GM21381 (cell line): ENCODE data around the gene EDRF1.
"Not testable (repeated sequence)": the region's sequence is repeated elsewhere in the genome, so short reads cannot be mapped to it uniquely, and the experiment has no call there.

ENCODE experiments used
- ATAC-seq: cut with Tn5 transposase; IDR thresholded peaks from one replicate; pipeline ENCODE4 v1.9.1; 2021; ENCODE audit warnings: mild to moderate bottlenecking, moderate library complexity; ENCODE audit not compliant: unreplicated experiment

EDRF1 gene, protein sequence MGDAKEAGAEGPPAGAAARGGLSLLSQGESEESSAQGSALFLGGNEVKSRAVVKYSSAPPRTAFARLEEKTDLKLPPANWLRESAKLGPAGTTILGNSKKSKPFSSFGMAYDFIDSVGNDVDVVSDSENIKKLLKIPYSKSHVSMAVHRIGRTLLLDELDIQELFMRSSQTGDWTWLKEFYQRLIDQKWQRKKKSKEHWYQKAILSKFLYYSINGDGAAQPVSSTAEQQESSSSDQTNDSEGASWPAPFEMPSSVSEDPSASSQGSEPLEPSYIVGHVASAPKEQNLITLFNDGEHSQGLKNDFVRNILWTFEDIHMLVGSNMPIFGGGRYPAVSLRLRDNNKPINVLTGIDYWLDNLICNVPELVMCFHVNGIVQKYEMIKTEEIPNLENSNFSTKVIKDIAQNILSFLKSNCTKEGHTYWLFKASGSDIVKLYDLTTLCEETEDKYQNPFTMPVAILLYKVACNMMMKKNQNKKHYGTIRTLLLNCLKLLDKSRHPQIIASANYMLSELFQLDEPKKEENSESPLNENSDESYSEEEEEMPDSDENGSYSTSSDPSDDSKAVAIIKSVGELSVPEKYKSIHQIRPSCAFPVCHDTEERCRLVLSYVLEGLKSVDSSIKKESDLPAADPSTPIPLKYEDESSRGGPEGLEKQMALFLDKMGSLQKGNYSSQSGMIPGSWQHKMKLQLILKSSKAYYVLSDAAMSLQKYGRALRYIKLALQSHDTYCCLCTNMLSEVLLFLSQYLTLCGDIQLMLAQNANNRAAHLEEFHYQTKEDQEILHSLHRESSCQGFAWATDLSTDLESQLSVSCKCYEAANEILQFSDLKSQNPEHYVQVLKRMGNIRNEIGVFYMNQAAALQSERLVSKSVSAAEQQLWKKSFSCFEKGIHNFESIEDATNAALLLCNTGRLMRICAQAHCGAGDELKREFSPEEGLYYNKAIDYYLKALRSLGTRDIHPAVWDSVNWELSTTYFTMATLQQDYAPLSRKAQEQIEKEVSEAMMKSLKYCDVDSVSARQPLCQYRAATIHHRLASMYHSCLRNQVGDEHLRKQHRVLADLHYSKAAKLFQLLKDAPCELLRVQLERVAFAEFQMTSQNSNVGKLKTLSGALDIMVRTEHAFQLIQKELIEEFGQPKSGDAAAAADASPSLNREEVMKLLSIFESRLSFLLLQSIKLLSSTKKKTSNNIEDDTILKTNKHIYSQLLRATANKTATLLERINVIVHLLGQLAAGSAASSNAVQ

DNA sequence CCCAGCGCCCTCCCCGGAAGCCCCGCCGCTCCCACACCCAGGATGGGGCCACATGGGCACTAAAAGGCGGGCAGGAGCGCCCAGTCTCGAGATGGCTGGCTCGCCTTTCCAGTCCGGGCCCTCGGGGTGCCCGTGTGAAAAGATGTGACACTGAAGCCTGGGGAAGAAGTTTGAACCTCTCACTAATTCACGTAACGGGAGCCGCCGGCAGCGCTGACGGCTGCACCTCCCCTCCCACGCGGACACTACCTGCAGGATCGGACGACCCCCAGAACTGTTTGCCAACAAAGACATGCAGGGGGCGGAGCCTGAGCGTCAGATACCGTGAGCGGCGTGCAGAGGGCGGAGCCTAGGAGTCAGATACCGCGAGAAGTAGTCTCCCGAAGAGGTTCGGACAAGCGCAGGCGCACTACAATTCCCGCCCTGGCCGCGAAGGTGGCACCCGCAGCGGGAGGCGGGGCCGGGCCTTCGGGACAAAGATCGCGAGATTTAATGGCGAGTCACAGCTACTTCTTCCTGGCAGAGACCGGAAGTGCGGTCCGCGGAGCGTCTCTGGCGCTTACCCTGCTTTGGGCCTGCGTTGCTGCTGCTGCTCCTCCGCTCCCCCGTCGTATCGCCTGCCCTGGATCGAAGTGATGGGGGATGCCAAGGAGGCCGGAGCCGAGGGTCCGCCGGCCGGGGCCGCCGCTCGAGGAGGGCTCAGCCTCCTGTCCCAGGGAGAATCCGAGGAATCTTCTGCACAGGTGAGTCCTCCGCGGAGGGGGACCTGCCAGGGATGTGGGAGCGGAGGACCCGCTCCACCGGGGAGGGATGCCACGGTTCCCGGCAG is at the start of gene EDRF1:
Gene EDRF1, plus strand, starts transcription at position 537 of the 829 bp plus-strand sequence. Its CDS starts 99 bp downstream, at position 636.
- peak; percentile 88 for ATAC-seq

- ATAC-seq = no peak
Measured at GRCh38 chr10:125672884-125673283, 46.6 kb upstream of the EDRF1 start.

DNA sequence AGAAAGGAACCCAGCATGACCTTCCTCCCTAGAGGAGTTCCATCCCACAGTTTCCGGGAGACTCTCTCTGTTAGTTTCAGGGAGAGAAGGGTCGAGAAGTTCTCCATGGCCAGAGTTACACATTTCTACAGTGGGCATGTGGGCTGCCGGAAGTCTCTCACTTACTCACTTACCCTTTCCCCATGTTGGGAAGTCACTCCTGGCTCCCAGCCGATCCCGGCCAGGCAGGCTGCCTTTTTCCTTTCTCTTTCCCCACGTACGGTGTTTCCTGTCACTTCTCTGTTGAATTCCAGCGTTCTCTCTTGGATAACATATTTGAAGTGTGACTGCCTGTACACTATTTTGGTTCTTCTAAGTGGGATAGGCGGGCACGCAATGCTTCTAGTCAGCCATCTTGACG is 40.1 kb upstream of the EDRF1 start:
- no peak for ATAC-seq

DNA sequence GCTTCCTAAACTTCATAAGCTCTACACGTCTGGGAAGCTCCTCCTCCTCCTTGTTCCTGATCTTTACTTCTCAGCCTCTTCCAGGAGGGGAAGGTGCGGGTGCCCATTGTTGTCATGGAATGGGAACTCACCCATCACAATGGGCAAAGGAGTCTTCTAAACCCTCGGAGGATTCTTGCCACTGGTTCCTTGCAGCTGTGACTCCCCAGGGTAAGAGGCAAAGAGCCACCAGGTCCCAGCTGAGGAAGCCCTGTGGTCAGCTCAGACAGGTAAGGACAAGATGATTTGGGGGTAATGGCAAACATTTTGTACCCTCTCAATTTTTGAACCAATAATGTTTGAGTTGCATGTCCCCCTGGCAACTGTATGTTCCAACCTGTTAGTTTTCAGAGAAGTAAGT is 36.4 kb upstream of the EDRF1 start, which contains the start of gene TEX36:
Gene TEX36, minus strand, starts transcription at position 101 of the 400 bp plus-strand sequence. CDS start 174 bp downstream, outside the sequence.
- no peak for ATAC-seq

GRCh38 chr10:125683821-125684220 is 35.7 kb upstream of the EDRF1 start:
- no peak for ATAC-seq

DNA sequence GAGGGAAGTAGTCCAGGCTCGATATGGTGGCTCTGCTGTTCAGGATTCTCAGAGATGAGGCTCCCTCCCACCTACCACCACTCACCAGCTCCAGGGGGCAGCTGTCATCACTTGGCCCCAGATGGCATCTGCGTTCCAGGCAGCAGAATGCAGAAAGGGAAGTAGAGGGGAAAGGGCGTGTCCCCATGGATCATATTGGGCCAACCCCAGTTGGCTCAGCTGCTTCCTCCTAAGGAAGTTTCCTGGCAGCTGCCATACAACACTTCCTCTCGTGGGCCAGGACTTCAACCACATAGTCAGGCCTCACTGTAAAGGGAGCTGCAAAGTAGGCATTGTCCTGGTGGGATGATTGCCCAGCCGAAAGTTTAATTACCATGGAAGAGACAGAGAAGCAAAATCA is 34.9 kb upstream of the EDRF1 start:
- ATAC-seq = no peak

GRCh38 chr10:125687507-125688185 is 31.9 kb upstream of the EDRF1 start:
- no peak for ATAC-seq

DNA sequence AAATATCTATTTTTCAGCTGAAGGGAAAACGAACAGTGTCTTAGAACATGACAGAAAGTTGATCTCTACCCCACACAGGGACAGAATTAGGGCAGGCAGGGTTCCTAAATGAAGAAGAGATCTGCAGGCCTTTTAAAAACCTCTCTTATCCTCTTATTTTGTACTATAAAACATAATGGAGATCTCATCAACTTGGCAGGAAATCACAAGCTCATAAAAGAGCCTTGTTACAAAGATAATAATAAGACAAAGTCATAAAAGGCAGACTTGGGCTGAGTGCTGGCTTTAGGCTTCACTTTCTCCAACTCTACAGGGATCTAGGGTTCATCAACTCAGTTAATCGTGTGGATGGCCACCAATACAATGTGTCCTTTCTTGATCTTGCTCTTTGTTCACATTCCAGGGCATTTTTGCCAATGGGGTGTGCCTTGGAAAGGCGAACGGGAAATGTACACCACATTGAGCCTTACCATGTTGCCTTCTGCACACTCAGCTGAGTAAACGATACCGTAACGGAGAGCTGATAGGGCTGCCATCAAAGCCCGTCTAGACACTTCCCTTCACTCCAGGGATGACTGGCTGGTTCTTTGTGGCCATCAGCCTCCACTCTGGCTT is 29.4 kb upstream of the EDRF1 start:
- ATAC-seq = no peak

- no peak for ATAC-seq
Measured at GRCh38 chr10:125691160-125691981, 28.1 kb upstream of the EDRF1 start.

GRCh38 chr10:125692196-125692595 is 27.3 kb upstream of the EDRF1 start:
- ATAC-seq = no peak

GRCh38 chr10:125692601-125693523 is 26.6 kb upstream of the EDRF1 start:
- no peak for ATAC-seq

DNA sequence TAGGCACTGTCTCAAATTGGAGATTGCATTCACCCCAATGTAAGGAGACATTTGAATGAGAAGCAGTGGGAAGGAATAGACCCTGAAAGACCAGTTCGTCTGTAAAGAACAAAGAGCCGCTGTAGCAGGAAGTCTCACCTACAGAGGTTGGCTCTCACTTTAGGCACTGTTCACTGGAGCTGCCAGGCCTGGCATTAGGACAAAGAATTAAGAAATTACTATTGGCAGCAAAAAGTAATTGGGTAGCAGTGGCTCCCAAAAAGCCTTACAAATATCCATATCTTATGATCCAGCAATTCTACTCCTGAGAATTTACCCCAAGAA is 26.0 kb upstream of the EDRF1 start:
- ATAC-seq = no peak

- no peak for ATAC-seq
Measured at GRCh38 chr10:125694883-125695282, 24.6 kb upstream of the EDRF1 start.

- not testable (repeated sequence) for ATAC-seq
Measured at GRCh38 chr10:125696884-125697283, 22.6 kb upstream of the EDRF1 start.

- ATAC-seq = no peak
Measured at GRCh38 chr10:125698481-125698998, 21.0 kb upstream of the EDRF1 start.

GRCh38 chr10:125699562-125700143 is 19.9 kb upstream of the EDRF1 start:
- no peak for ATAC-seq
